NB4 (cell line): ENCODE results near the gene ACTG1.

Experiments
- POLR2A ChIP-seq: IDR thresholded peaks from 2 replicates; pipeline ENCODE4 v1.6.1; 2011; ENCODE audit warnings: mild to moderate bottlenecking; ENCODE audit not compliant: insufficient read length; ENCODE audit errors: extremely low read depth
- TF ChIP-seq, protein P1 (sequence below): IDR thresholded peaks from one replicate; pipeline ENCODE4 v1.5.1; 2012; ENCODE audit warnings: low read depth, low read length
- TF ChIP-seq, protein P2 (sequence below): IDR thresholded peaks from 2 replicates; pipeline ENCODE4 v1.6.1; 2011; ENCODE audit warnings: low read depth, low read length

DNA sequence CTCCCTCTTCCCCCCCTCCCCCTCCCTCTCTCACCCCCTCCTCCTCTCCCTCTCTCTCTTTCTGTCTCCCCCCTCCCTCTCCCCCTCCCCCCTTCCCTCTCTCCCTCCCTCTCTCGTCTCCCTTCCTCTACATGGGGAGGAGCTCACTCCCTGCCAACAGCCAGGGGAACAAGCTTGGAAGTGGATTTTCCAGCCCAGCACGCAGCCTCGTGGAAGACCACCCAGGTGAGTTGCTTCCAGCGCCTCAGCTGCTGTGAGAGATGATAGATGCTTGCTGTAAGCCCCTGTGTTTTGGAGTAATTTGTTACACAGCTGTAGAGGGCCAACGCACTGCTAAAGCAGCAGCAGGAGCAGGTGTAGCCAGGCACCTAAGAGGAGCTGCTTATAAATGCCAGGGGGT is 20.8 kb downstream of the ACTG1 start:
- TF ChIP-seq, protein P1, sequence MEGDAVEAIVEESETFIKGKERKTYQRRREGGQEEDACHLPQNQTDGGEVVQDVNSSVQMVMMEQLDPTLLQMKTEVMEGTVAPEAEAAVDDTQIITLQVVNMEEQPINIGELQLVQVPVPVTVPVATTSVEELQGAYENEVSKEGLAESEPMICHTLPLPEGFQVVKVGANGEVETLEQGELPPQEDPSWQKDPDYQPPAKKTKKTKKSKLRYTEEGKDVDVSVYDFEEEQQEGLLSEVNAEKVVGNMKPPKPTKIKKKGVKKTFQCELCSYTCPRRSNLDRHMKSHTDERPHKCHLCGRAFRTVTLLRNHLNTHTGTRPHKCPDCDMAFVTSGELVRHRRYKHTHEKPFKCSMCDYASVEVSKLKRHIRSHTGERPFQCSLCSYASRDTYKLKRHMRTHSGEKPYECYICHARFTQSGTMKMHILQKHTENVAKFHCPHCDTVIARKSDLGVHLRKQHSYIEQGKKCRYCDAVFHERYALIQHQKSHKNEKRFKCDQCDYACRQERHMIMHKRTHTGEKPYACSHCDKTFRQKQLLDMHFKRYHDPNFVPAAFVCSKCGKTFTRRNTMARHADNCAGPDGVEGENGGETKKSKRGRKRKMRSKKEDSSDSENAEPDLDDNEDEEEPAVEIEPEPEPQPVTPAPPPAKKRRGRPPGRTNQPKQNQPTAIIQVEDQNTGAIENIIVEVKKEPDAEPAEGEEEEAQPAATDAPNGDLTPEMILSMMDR = no peak
- TF ChIP-seq POLR2A = no peak
- TF ChIP-seq, protein P2, sequence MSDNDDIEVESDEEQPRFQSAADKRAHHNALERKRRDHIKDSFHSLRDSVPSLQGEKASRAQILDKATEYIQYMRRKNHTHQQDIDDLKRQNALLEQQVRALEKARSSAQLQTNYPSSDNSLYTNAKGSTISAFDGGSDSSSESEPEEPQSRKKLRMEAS = no peak
